ENCODE results near the gene LGALS3BP. TPM values are rescaled to one million over a fixed set of nuclear protein-coding genes. Genes with fewer than 3 reads are reported as not detected.

The LGALS3BP gene
- total and polyA plus RNA-seq, 2 of the 13 experiments (the other 11 are each of a cell fraction or from before 2014, with no cell fraction given): 137 to 332 TPM

DNA sequence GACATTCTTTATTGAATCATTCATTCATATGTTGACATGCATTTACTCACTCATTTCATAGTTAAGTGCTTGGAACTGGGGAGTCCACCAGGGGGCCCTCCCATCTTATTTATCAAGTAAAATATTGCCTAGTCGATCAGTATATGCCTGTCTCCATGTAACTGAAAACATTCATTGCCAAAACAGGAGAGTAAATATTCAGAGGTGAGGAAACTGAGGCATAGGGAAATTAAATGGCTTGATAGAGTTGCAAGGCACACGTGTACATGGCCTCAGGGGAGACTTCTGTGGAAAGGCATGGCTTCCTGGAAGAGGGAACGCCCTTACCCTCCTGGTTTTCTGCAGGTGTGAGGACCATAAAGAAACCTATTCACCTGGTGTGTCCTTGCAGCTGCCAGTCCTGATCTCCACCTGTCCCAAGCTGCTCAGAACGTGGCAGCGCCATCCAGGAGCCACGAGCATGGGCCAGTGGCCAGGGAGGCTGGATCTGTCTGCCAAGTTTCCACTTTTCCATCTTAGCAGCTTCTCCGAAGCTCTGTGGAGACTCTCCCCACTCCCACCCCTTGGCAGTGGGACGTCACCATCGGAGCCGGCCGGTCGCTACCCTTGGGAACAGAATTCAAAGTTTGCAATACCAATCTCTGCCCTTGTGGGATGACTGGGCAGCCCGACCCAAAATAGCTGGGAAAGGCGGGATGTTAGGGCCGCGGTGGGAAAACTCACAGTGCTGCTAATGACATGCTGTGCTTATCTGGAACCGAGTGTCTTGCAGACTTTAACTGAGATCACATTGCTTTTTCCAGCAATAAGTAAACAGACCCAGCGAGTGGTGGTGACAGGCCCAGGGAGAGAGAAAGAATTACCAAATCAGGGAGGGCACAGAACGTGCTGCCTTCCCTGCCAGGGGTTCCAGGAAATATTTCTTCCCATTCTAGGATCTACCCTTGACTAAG is 40.2 kb upstream of the LGALS3BP start:
- no peak overlapping the region for H2AFZ ChIP-seq (ENCODE audit: low read length)
- TF ChIP-seq ZNF101 (CRISPR knock-in tag; IDR thresholded peaks at IDR 0.05; ENCODE audit: borderline replicate concordance, low read depth): no peak
- TF ChIP-seq HMGA1 (CRISPR knock-in tag; conservative IDR thresholded peaks at IDR 0.05): no peak
- TF ChIP-seq, protein P1, sequence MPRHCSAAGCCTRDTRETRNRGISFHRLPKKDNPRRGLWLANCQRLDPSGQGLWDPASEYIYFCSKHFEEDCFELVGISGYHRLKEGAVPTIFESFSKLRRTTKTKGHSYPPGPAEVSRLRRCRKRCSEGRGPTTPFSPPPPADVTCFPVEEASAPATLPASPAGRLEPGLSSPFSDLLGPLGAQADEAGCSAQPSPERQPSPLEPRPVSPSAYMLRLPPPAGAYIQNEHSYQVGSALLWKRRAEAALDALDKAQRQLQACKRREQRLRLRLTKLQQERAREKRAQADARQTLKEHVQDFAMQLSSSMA (CRISPR knock-in tag; IDR thresholded peaks at IDR 0.05): 0 out of 2 replicates have a peak, but pooled peaks have one; percentile 71
- no peak for TF ChIP-seq MTF1 (CRISPR knock-in tag; IDR thresholded peaks at IDR 0.05)
- TF ChIP-seq ZNF724P (CRISPR knock-in tag; IDR thresholded peaks at IDR 0.05; ENCODE audit: borderline replicate concordance): no peak
- TF ChIP-seq RBAK (CRISPR knock-in tag; IDR thresholded peaks at IDR 0.05): no peak
- TF ChIP-seq FIP1L1 (IDR thresholded peaks at IDR 0.05; ENCODE audit: borderline replicate concordance, insufficient read depth, low read depth, low read length): no peak
- TF ChIP-seq, protein P2, sequence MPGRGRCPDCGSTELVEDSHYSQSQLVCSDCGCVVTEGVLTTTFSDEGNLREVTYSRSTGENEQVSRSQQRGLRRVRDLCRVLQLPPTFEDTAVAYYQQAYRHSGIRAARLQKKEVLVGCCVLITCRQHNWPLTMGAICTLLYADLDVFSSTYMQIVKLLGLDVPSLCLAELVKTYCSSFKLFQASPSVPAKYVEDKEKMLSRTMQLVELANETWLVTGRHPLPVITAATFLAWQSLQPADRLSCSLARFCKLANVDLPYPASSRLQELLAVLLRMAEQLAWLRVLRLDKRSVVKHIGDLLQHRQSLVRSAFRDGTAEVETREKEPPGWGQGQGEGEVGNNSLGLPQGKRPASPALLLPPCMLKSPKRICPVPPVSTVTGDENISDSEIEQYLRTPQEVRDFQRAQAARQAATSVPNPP (CRISPR knock-in tag; IDR thresholded peaks at IDR 0.05): no peak
- peak; percentile 85 for TF ChIP-seq RAD21 (CRISPR knock-in tag; IDR thresholded peaks at IDR 0.05)
- no peak for TF ChIP-seq PAX8 (CRISPR knock-in tag; IDR thresholded peaks at IDR 0.05; ENCODE audit: borderline replicate concordance)
- no peak for TF ChIP-seq ZNF251 (CRISPR knock-in tag; IDR thresholded peaks at IDR 0.05)
- TF ChIP-seq ZNF703 (CRISPR knock-in tag; IDR thresholded peaks at IDR 0.05; ENCODE audit: borderline replicate concordance): no peak
- no peak; the same call in 1 of the 2 replicates for TF ChIP-seq ZKSCAN8 (CRISPR knock-in tag; IDR thresholded peaks at IDR 0.05; ENCODE audit: borderline replicate concordance)
- TF ChIP-seq TEAD3 (CRISPR knock-in tag; optimal IDR thresholded peaks at IDR 0.05; ENCODE audit: borderline replicate concordance): peak; percentile 39
- TF ChIP-seq ZFYVE20 (CRISPR knock-in tag; IDR thresholded peaks at IDR 0.05; ENCODE audit: borderline replicate concordance, low read depth): no peak
- TF ChIP-seq AGO2 (optimal IDR thresholded peaks at IDR 0.05; ENCODE audit: low read depth, low read length): peak; percentile 73
- 0 out of 2 replicates have a peak, but pooled peaks have one; percentile 10 for TF ChIP-seq FOXA3 (CRISPR knock-in tag; IDR thresholded peaks at IDR 0.05)
- TF ChIP-seq, protein P3, sequence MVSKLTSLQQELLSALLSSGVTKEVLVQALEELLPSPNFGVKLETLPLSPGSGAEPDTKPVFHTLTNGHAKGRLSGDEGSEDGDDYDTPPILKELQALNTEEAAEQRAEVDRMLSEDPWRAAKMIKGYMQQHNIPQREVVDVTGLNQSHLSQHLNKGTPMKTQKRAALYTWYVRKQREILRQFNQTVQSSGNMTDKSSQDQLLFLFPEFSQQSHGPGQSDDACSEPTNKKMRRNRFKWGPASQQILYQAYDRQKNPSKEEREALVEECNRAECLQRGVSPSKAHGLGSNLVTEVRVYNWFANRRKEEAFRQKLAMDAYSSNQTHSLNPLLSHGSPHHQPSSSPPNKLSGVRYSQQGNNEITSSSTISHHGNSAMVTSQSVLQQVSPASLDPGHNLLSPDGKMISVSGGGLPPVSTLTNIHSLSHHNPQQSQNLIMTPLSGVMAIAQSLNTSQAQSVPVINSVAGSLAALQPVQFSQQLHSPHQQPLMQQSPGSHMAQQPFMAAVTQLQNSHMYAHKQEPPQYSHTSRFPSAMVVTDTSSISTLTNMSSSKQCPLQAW (CRISPR knock-in tag; IDR thresholded peaks at IDR 0.05): 0 out of 2 replicates have a peak, but pooled peaks have one; percentile 15
- TF ChIP-seq MIXL1 (CRISPR knock-in tag; IDR thresholded peaks at IDR 0.05): no peak
- TF ChIP-seq SALL1 (CRISPR knock-in tag; IDR thresholded peaks at IDR 0.05): no peak
- no peak for TF ChIP-seq SNAPC2 (CRISPR knock-in tag; IDR thresholded peaks at IDR 0.05)

More for the DNA sequence above, 40.2 kb upstream of the LGALS3BP start:
- Histone ChIP-seq H3K27me3 (ENCODE audit: control insufficient read depth in 1 of 2, insufficient read depth in 2 of 2, low read length in 2 of 2) (no peaks in the 10 kb centered on the region), H4K20me1 (ENCODE audit: insufficient read depth, low read length) (no peaks in the 10 kb centered on the region), H3K79me2 (ENCODE audit: insufficient read depth, low read length) (no peaks in the 10 kb centered on the region), H3K27ac (ENCODE audit: extremely low read length, insufficient read depth, low read length) (no peak overlapping the region), H3K36me3 (replicated peaks in 1 of 2; ENCODE audit: control insufficient read depth in 1 of 2, insufficient read depth in 2 of 2, low read length in 2 of 2) (no peaks in the 10 kb centered on the region), H3K4me2 (ENCODE audit: low read depth, low read length) (peak overlapping the region; percentile 47), H3K9ac (ENCODE audit: insufficient read depth, low read depth, low read length) (no peak overlapping the region), H3K4me3 (replicated peaks in 1 of 3; ENCODE audit: insufficient read depth in 1 of 3, low read depth in 2 of 3, low read length in 3 of 3) (peak overlapping the region in 1 of 3 experiments; percentile 1; a peak in 1 of 6 replicates), H3K9me3 (ENCODE audit: low read length) (peaks cover 12% of the 10 kb centered on the region; the same call in 1 of the 2 replicates), H3K4me1 (ENCODE audit: insufficient read depth, low read length) (peaks cover 41% of the 10 kb centered on the region)
- ChIA-PET POLR2A (interaction anchor here (0.8 to 1.9 kb wide), 6 partner anchors 8 to 55 kb away, joined by 3 to 8 read pairs (median 4); partner anchors contain the start of genes CANT1 and ENGASE), CTCF (ENCODE audit: low intra/inter-chr PET ratio, low total read pairs) (interaction anchor here (1.0 to 4.9 kb wide), 5 partner anchors 19 to 371 kb away, joined by 3 to 71 read pairs (median 6); no protein-coding TSS in a partner anchor)
- no TSS peak for BruUV-seq (replicated peaks)
- peak; percentile 66 for FAIRE-seq
- peak; percentile 79 for DNase-seq (ENCODE audit: low spot score)
- intact Hi-C loops (cut with micrococcal nuclease; ENCODE audit: unreplicated experiment): loop anchor here (1.0 to 5.0 kb wide), 3 partner anchors 7 to 57 kb away; no protein-coding TSS in a partner anchor
- ATAC-seq: peak; percentile 66
- WGBS (ENCODE audit: low lambda C conversion rate): 21% methylated on average over 18 of the region's 19 CpGs
- in situ Hi-C loops (cut with HindIII; ENCODE audit: extremely low pct_ligation_motif_present, low pct_unique_long_range_greater_than_20kb): no loop called here

All from HepG2 (cell line).